ENCODE data around the gene SYNDIG1. TPM values are rescaled to one million over a fixed set of nuclear protein-coding genes. Genes with fewer than 3 reads are reported as not detected.

SYNDIG1 gene
- total RNA-seq, 1 experiment from 2014 or later, result not detected

DNA sequence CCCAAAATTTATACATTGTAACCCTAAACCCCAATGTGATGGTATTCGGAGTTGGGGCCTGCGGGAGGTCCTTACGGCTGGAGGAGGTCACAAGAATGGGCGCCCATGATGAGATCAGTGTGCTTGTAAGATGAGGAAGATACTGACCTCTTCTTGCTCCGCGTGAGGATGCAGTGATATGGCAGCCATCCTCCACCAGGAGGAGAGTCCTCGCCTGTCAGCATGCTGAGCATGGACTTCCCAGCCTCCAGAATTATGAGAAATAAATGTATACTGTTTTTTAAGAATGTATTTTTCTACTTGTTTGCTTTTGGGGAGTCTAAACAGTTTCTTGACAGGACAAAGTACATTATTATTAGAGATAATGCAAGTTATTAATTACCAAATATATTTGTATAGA, 8.7 kb upstream of the SYNDIG1 start:
- Histone ChIP-seq H4K20me1 (ENCODE audit: insufficient read depth, low read depth, low read length) (0 out of 2 replicates have a peak, but pooled peaks cover 4% of the 10 kb centered on the region), H3K27ac (ENCODE audit: low read length) (no peak overlapping the region), H3K9me2 (replicated peaks; ENCODE audit: insufficient read depth, low read length) (no peaks in the 10 kb centered on the region), H3K9ac (ENCODE audit: low read length) (no peak overlapping the region), H3K9me3 (ENCODE audit: low read length) (no peaks in the 10 kb centered on the region), H3K4me3 (ENCODE audit: low read length) (no peak overlapping the region), H2AFZ (ENCODE audit: low read length) (no peak overlapping the region), H3K27me3 (ENCODE audit: low read length) (no peaks in the 10 kb centered on the region), H3K36me3 (ENCODE audit: insufficient read depth, low read length) (no peaks in the 10 kb centered on the region), H3K4me2 (ENCODE audit: low read depth, low read length, poor library complexity, severe bottlenecking) (no peak overlapping the region), H3K4me1 (ENCODE audit: low read length) (no peaks in the 10 kb centered on the region), H3K79me2 (ENCODE audit: low read length) (no peaks in the 10 kb centered on the region)
- DNase-seq, result no peak

GRCh38 chr20:24461848-24462247, 7.6 kb upstream of the SYNDIG1 start:
- Histone ChIP-seq H3K9me3 (ENCODE audit: low read length) (no peaks in the 10 kb centered on the region), H3K4me2 (ENCODE audit: low read depth, low read length, poor library complexity, severe bottlenecking) (no peak overlapping the region)

GRCh38 chr20:24462460-24463010, 6.9 kb upstream of the SYNDIG1 start:
- Histone ChIP-seq H2AFZ (ENCODE audit: low read length) (no peak overlapping the region), H3K9ac (ENCODE audit: low read length) (no peak overlapping the region), H3K79me2 (ENCODE audit: low read length) (no peaks in the 10 kb centered on the region), H3K27ac (ENCODE audit: low read length) (no peak overlapping the region), H3K4me2 (ENCODE audit: low read depth, low read length, poor library complexity, severe bottlenecking) (no peak overlapping the region), H3K27me3 (ENCODE audit: low read length) (no peaks in the 10 kb centered on the region), H3K9me2 (replicated peaks; ENCODE audit: insufficient read depth, low read length) (no peaks in the 10 kb centered on the region), H4K20me1 (ENCODE audit: insufficient read depth, low read depth, low read length) (no peaks in the 10 kb centered on the region), H3K4me3 (ENCODE audit: low read length) (no peak overlapping the region), H3K9me3 (ENCODE audit: low read length) (no peaks in the 10 kb centered on the region), H3K36me3 (ENCODE audit: insufficient read depth, low read length) (no peaks in the 10 kb centered on the region), H3K4me1 (ENCODE audit: low read length) (no peaks in the 10 kb centered on the region)
- DNase-seq, result no peak

More at GRCh38 chr20:24461848-24462247, 7.6 kb upstream of the SYNDIG1 start:
- Histone ChIP-seq H3K9me2 (replicated peaks; ENCODE audit: insufficient read depth, low read length) (no peaks in the 10 kb centered on the region), H3K4me3 (ENCODE audit: low read length) (no peak overlapping the region), H3K79me2 (ENCODE audit: low read length) (no peaks in the 10 kb centered on the region), H4K20me1 (ENCODE audit: insufficient read depth, low read depth, low read length) (no peaks in the 10 kb centered on the region), H3K27ac (ENCODE audit: low read length) (no peak overlapping the region), H2AFZ (ENCODE audit: low read length) (no peak overlapping the region), H3K36me3 (ENCODE audit: insufficient read depth, low read length) (no peaks in the 10 kb centered on the region), H3K4me1 (ENCODE audit: low read length) (no peaks in the 10 kb centered on the region), H3K27me3 (ENCODE audit: low read length) (no peaks in the 10 kb centered on the region), H3K9ac (ENCODE audit: low read length) (no peak overlapping the region)
- DNase-seq, result no peak

DNA sequence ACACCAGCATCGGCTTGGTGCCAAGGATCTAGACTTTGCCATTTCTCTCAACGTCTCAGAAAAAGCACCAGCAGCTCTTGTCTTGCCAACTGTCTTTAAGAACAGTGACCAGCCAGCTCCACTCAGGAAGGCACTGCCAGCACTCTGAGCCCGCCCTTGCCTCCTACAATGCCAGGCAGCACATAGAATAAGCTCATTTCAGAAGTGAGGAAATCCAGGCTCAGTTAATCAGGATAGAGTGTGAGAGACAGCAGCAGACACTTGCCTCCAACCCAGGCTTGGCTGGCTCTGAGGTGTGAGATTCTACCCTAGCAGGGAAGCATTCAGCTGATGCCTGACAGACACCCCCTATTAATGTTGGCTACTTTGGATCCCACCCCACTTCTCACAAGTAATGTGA, 4.3 kb upstream of the SYNDIG1 start:
- Histone ChIP-seq H3K4me3 (ENCODE audit: low read length) (no peak overlapping the region), H4K20me1 (ENCODE audit: insufficient read depth, low read depth, low read length) (no peaks in the 10 kb centered on the region), H3K9ac (ENCODE audit: low read length) (no peak overlapping the region), H3K9me3 (ENCODE audit: low read length) (no peaks in the 10 kb centered on the region), H3K4me2 (ENCODE audit: low read depth, low read length, poor library complexity, severe bottlenecking) (no peak overlapping the region), H2AFZ (ENCODE audit: low read length) (no peak overlapping the region), H3K36me3 (ENCODE audit: insufficient read depth, low read length) (no peaks in the 10 kb centered on the region), H3K9me2 (replicated peaks; ENCODE audit: insufficient read depth, low read length) (no peaks in the 10 kb centered on the region), H3K27ac (ENCODE audit: low read length) (no peak overlapping the region), H3K27me3 (ENCODE audit: low read length) (no peaks in the 10 kb centered on the region), H3K4me1 (ENCODE audit: low read length) (no peaks in the 10 kb centered on the region), H3K79me2 (ENCODE audit: low read length) (no peaks in the 10 kb centered on the region)
- no peak for DNase-seq

- no peak for DNase-seq
- no peaks in the 10 kb centered on the region for H3K36me3 ChIP-seq (ENCODE audit: insufficient read depth, low read length)
- H3K79me2 ChIP-seq (ENCODE audit: low read length), result no peaks in the 10 kb centered on the region
- no peak overlapping the region for H3K4me3 ChIP-seq (ENCODE audit: low read length)
- H3K4me2 ChIP-seq (ENCODE audit: low read depth, low read length, poor library complexity, severe bottlenecking), result no peak overlapping the region
- no peak overlapping the region for H3K27ac ChIP-seq (ENCODE audit: low read length)
- no peaks in the 10 kb centered on the region for H3K4me1 ChIP-seq (ENCODE audit: low read length)
- no peaks in the 10 kb centered on the region for H3K9me2 ChIP-seq (replicated peaks; ENCODE audit: insufficient read depth, low read length)
- no peaks in the 10 kb centered on the region for H3K27me3 ChIP-seq (ENCODE audit: low read length)
- H2AFZ ChIP-seq (ENCODE audit: low read length), result no peak overlapping the region
- no peaks in the 10 kb centered on the region for H3K9me3 ChIP-seq (ENCODE audit: low read length)
- H4K20me1 ChIP-seq (ENCODE audit: insufficient read depth, low read depth, low read length), result no peaks in the 10 kb centered on the region
- H3K9ac ChIP-seq (ENCODE audit: low read length), result no peak overlapping the region
Measured at GRCh38 chr20:24465730-24466129, 3.7 kb upstream of the SYNDIG1 start.

- Histone ChIP-seq H3K9ac (ENCODE audit: low read length) (no peak overlapping the region), H3K79me2 (ENCODE audit: low read length) (no peaks in the 10 kb centered on the region), H3K4me1 (ENCODE audit: low read length) (no peaks in the 10 kb centered on the region), H3K9me3 (ENCODE audit: low read length) (no peaks in the 10 kb centered on the region), H3K9me2 (replicated peaks; ENCODE audit: insufficient read depth, low read length) (no peaks in the 10 kb centered on the region), H3K4me3 (ENCODE audit: low read length) (no peak overlapping the region), H2AFZ (ENCODE audit: low read length) (no peak overlapping the region), H4K20me1 (ENCODE audit: insufficient read depth, low read depth, low read length) (no peaks in the 10 kb centered on the region), H3K27ac (ENCODE audit: low read length) (no peak overlapping the region), H3K36me3 (ENCODE audit: insufficient read depth, low read length) (no peaks in the 10 kb centered on the region), H3K27me3 (ENCODE audit: low read length) (no peaks in the 10 kb centered on the region), H3K4me2 (ENCODE audit: low read depth, low read length, poor library complexity, severe bottlenecking) (no peak overlapping the region)
- no peak for DNase-seq
Measured at GRCh38 chr20:24468401-24469115, 871 bp upstream of the SYNDIG1 start.

DNA sequence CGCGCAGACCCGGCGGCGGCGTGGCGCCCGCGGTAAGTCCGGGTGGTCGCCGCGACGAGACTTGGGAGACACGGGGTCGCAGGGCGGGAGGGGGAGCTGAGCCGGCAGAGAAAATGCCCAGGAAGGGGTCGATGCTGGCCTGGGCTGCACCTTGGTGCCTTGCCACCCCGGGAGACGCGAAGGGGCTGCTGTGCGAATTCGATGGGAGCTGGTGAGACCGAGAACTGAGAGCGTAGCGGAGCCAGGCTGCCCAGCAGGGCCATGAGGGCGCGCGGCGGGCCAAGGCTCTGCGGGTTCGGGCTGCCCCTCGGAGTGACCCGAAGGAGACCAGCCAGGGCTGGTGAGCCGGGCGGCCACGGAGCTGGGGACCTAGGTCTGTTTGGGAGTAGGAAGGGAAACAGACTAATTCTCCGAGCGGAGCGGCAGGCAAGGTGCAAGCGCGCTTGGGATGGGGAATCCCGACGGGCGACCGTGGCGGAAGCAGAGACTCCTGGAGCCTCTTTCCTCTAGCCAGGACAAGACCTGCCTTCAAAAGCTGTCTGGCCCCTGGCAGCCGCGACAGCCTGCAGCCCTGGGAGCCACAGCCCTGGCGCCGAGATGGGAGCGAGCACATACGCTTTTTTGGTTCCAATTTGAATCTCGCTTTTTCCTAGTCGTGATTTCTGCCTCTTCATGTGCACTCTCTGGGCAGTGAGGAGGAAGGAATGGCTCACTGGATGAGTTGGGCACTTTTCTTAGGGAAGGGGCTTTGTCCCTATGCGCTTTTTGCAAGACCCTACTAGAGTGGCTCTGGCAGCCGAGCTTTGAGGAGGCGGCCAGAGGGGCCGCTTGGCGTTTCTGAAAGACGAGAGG, 691 bp downstream of the SYNDIG1 start:
- Histone ChIP-seq H3K9me2 (replicated peaks; ENCODE audit: insufficient read depth, low read length) (no peaks in the 10 kb centered on the region), H3K79me2 (ENCODE audit: low read length) (no peaks in the 10 kb centered on the region), H3K27ac (ENCODE audit: low read length) (no peak overlapping the region), H3K9me3 (ENCODE audit: low read length) (no peaks in the 10 kb centered on the region), H3K9ac (ENCODE audit: low read length) (no peak overlapping the region), H3K36me3 (ENCODE audit: insufficient read depth, low read length) (no peaks in the 10 kb centered on the region), H3K4me2 (ENCODE audit: low read depth, low read length, poor library complexity, severe bottlenecking) (no peak overlapping the region), H3K27me3 (ENCODE audit: low read length) (no peaks in the 10 kb centered on the region), H4K20me1 (ENCODE audit: insufficient read depth, low read depth, low read length) (no peaks in the 10 kb centered on the region), H3K4me1 (ENCODE audit: low read length) (no peaks in the 10 kb centered on the region), H3K4me3 (ENCODE audit: low read length) (no peak overlapping the region), H2AFZ (ENCODE audit: low read length) (no peak overlapping the region)
- DNase-seq, result no peak
